GM18520 (cell line): ENCODE measurements around the gene RPL41.

Experiments
- ATAC-seq: cut with Tn5 transposase; IDR thresholded peaks from one replicate; pipeline ENCODE4 v1.9.1; 2021; ENCODE audit not compliant: unreplicated experiment

RPL41 gene

GRCh38 chr12:56127888-56128669 lies 11.6 kb downstream of the RPL41 start, which contains the start of gene ESYT1:
ESYT1 (plus strand) TSS chr12:56128267; CDS start chr12:56128320, 53 bp downstream.
- ATAC-seq, result peak; percentile 92

GRCh38 chr12:56128670-56129205 lies 12.3 kb downstream of the RPL41 start:
- ATAC-seq, result no peak

GRCh38 chr12:56129206-56129941 lies 12.9 kb downstream of the RPL41 start:
- no peak for ATAC-seq

GRCh38 chr12:56129942-56130495 lies 13.6 kb downstream of the RPL41 start:
- no peak for ATAC-seq

- ATAC-seq, result no peak
Measured at GRCh38 chr12:56130876-56131275, 14.4 kb downstream of the RPL41 start.

- ATAC-seq, result no peak
Measured at GRCh38 chr12:56134897-56135296, 18.5 kb downstream of the RPL41 start.

- no peak for ATAC-seq
Measured at GRCh38 chr12:56137853-56138571, 21.6 kb downstream of the RPL41 start.

- ATAC-seq, result no peak
Measured at GRCh38 chr12:56141946-56142784, 25.7 kb downstream of the RPL41 start.

- no peak for ATAC-seq
Measured at GRCh38 chr12:56143217-56143616, 26.8 kb downstream of the RPL41 start.

GRCh38 chr12:56143870-56144269 lies 27.4 kb downstream of the RPL41 start:
- no peak for ATAC-seq

GRCh38 chr12:56145217-56145616 lies 28.8 kb downstream of the RPL41 start:
- no peak for ATAC-seq

GRCh38 chr12:56146492-56147460 lies 30.3 kb downstream of the RPL41 start:
- ATAC-seq, result no peak

- ATAC-seq, result no peak
Measured at GRCh38 chr12:56150563-56150962, 34.1 kb downstream of the RPL41 start.

- peak; percentile 30 for ATAC-seq
Measured at GRCh38 chr12:56151672-56152131, 35.3 kb downstream of the RPL41 start.

GRCh38 chr12:56152132-56152755 lies 35.8 kb downstream of the RPL41 start, which contains the start of gene MYL6B:
MYL6B (plus strand) TSS chr12:56152587; CDS start chr12:56153919, 1,332 bp downstream.
- peak; percentile 90 for ATAC-seq

- no peak for ATAC-seq
Measured at GRCh38 chr12:56152756-56153677, 36.6 kb downstream of the RPL41 start.

GRCh38 chr12:56153678-56154065 lies 37.2 kb downstream of the RPL41 start:
- ATAC-seq, result no peak
